Endothelial cell of umbilical vein (primary cell): ENCODE results near the gene HIPK1. TPM values are rescaled to one million over a fixed set of nuclear protein-coding genes. Genes with fewer than 3 reads are reported as not detected.

ENCODE experiments used
- BruUV-seq: library from RNA; stranded (reverse); fragments of 400-500 nt; replicated peaks from 2 replicates; lab custom pipeline; 2021; lab: Mats Ljungman, UMichigan
- CTCF ChIA-PET: fragments of 300-600, 350-600 bp; sonication (Branson Sonifier 250); formaldehyde crosslinking; loops from one replicate; lab custom pipeline; 2021; ENCODE audit warnings: antibody characterized with exemption, inconsistent platforms; lab: Charles Lee
- POLR2A ChIA-PET: fragments of 300-600, 350-600 bp; sonication (Branson Sonifier 250); formaldehyde crosslinking; loops from one replicate; lab custom pipeline; 2021; ENCODE audit warnings: antibody characterized with exemption, inconsistent platforms; lab: Charles Lee
- DNase-seq: peaks from one replicate; pipeline ENCODE4 v3.0.0-alpha.2; 2011; ENCODE audit warnings: low read depth, low spot score
- FAIRE-seq: peaks from 2 replicates; lab custom pipeline; 2011; peaks lifted over from hg19 to GRCh38; lab: Jason Lieb, UNC
- H2AFZ ChIP-seq: 2 replicates; pipeline ENCODE4 v1.6.0; 2012; ENCODE audit warnings: low read depth, low read length, control low read depth, inconsistent platforms
- H3K27ac ChIP-seq: 2 replicates; pipeline ENCODE4 v1.5.1; 2011; ENCODE audit warnings: low read depth, mild to moderate bottlenecking, control low read depth, low read length, moderate library complexity; ENCODE audit not compliant: insufficient read depth
- H3K27me3 ChIP-seq, 2 experiments: 2 replicates each; pipeline versions ENCODE4 v1.6.0 to v1.6.1; 2011; ENCODE audit warnings: low read length in 2 of 2, mixed read lengths in 1 of 2; ENCODE audit not compliant: control insufficient read depth in 2 of 2, insufficient read depth in 2 of 2
- H3K36me3 ChIP-seq, 2 experiments: 2 replicates in 1 of 2; 3 replicates in 1 of 2; pipeline ENCODE4 v1.5.1; 2011; ENCODE audit warnings: low read length in 2 of 2, mild to moderate bottlenecking in 1 of 2, moderate library complexity in 1 of 2; ENCODE audit not compliant: control insufficient read depth in 2 of 2, insufficient read depth in 2 of 2; ENCODE audit errors: extremely low read depth in 1 of 2
- H3K4me1 ChIP-seq: 3 replicates; pipeline ENCODE4 v1.5.1; 2011; ENCODE audit warnings: mild to moderate bottlenecking, low read length; ENCODE audit not compliant: control insufficient read depth, insufficient read depth; ENCODE audit errors: extremely low read depth
- H3K4me2 ChIP-seq: 2 replicates; pipeline ENCODE4 v1.6.1; 2011; ENCODE audit warnings: low read length, control low read depth, mixed read lengths; ENCODE audit not compliant: insufficient read depth
- H3K4me3 ChIP-seq, 3 experiments: fragments of 200-600 bp in 1 of 3; sonication (generic), shearing (Covaris generic) in 1 of 3; replicated peaks in 1 of 3; 2 replicates each; pipeline ENCODE4 v1.5.1; 2011 to 2016; ENCODE audit warnings: control low read depth in 3 of 3, low read length in 3 of 3, mild to moderate bottlenecking in 2 of 3, inconsistent platforms in 1 of 3, low read depth in 1 of 3, moderate library complexity in 1 of 3; ENCODE audit not compliant: insufficient read depth in 1 of 3
- H3K79me2 ChIP-seq: 2 replicates; pipeline ENCODE4 v1.6.0; 2012; ENCODE audit warnings: low read length, inconsistent platforms; ENCODE audit not compliant: control insufficient read depth, insufficient read depth
- H3K9ac ChIP-seq: replicated peaks from 2 replicates; pipeline ENCODE3; 2011; ENCODE audit warnings: low read length, control low read depth; ENCODE audit not compliant: insufficient read depth; ENCODE audit errors: extremely low read depth
- H3K9me1 ChIP-seq: replicated peaks from 3 replicates; pipeline ENCODE4 v1.6.0; 2011; ENCODE audit warnings: mild to moderate bottlenecking, low read length; ENCODE audit not compliant: control insufficient read depth, insufficient read depth; ENCODE audit errors: extremely low read depth
- H3K9me3 ChIP-seq: replicated peaks from 2 replicates; pipeline ENCODE4 v1.5.1; 2012; ENCODE audit warnings: low read length, inconsistent platforms; ENCODE audit not compliant: control insufficient read depth, insufficient read depth
- H4K20me1 ChIP-seq: replicated peaks from 2 replicates; pipeline ENCODE3; 2011; ENCODE audit warnings: mild to moderate bottlenecking, low read length; ENCODE audit not compliant: control insufficient read depth, insufficient read depth; ENCODE audit errors: extremely low read depth
- EZH2 ChIP-seq: IDR thresholded peaks from 2 replicates; pipeline ENCODE4 v1.6.1; 2012; ENCODE audit warnings: borderline replicate concordance, low read depth, mild to moderate bottlenecking, moderate library complexity, low read length, inconsistent platforms; ENCODE audit not compliant: severe bottlenecking
- FOS ChIP-seq: IDR thresholded peaks from 2 replicates; pipeline ENCODE4 v1.6.1; 2011; ENCODE audit warnings: mild to moderate bottlenecking, low read length, moderate library complexity, borderline replicate concordance; ENCODE audit not compliant: insufficient read depth
- GATA2 ChIP-seq: IDR thresholded peaks from 2 replicates; pipeline ENCODE4 v1.7.0; 2011; ENCODE audit warnings: low read depth, mild to moderate bottlenecking, moderate library complexity, mixed read lengths, low read length; ENCODE audit not compliant: insufficient read length, insufficient read depth
- JUN ChIP-seq: IDR thresholded peaks from 2 replicates; pipeline ENCODE4 v1.6.1; 2011; ENCODE audit warnings: borderline replicate concordance, low read depth; ENCODE audit not compliant: insufficient read length, insufficient read depth
- MYC ChIP-seq: IDR thresholded peaks from one replicate; pipeline ENCODE4 v1.6.1; 2011; ENCODE audit warnings: mild to moderate bottlenecking, low read depth, low read length
- POLR2A ChIP-seq: IDR thresholded peaks from 2 replicates; pipeline ENCODE4 v1.6.1; 2012; ENCODE audit warnings: low read depth, mild to moderate bottlenecking, control low read depth, low read length
- POLR2AphosphoS5 ChIP-seq: IDR thresholded peaks from 2 replicates; pipeline ENCODE4 v1.6.1; 2012; ENCODE audit warnings: low read depth, mild to moderate bottlenecking, control low read depth, low read length, moderate library complexity; ENCODE audit not compliant: insufficient read depth
- dilution Hi-C: fragments of 300-500 bp; cut with MboI; formaldehyde crosslinking; loops from one replicate; pipeline ENCODE4 v1.15.0; 2019; ENCODE audit warnings: low sequenced_read_pairs; ENCODE audit not compliant: extremely low pct_ligation_motif_present
- intact Hi-C: fragments of 100-400 bp; cut with micrococcal nuclease; formaldehyde crosslinking; loops from one replicate; pipeline ENCODE4 v1.10.0; 2022
- polyA plus RNA-seq, 4 experiments: library from polyadenylated mRNA; depleted of rRNA in 3 of 4; stranded (reverse) in 3 of 4; unstranded in 1 of 4; fragments of >200 nt; gene quantifications; 2 replicates each; pipeline versions ENCODE4 v1.2.1 to v1.2.3, GENCODE V29; 2011 to 2012; ENCODE audit warnings: missing spikeins in 1 of 4
- total RNA-seq: library from RNA; stranded (reverse); gene quantifications from 2 replicates; pipeline ENCODE4 v1.2.3, GENCODE V29; 2021
- TF ChIP-seq, protein P1 (sequence below): IDR thresholded peaks from 2 replicates; pipeline ENCODE4 v1.6.1; 2011; ENCODE audit not compliant: insufficient read depth, insufficient read length
- TF ChIP-seq, protein P2 (sequence below), 2 donors: IDR thresholded peaks; 1 replicate in 1 of 2; 2 replicates in 1 of 2; pipeline ENCODE4 v1.5.1; 2011; ENCODE audit warnings: low read length in 2 of 2, mild to moderate bottlenecking in 2 of 2, moderate library complexity in 2 of 2, control low read depth in 1 of 2, inconsistent platforms in 1 of 2, low read depth in 1 of 2; ENCODE audit not compliant: insufficient read depth in 1 of 2; ENCODE audit errors: extremely low read depth in 1 of 2

Gene HIPK1
- total and polyA plus RNA-seq, 2 donors (not counting 3 experiments of a cell fraction or from before 2014, with no cell fraction given): 39.3 to 56.1 TPM

DNA sequence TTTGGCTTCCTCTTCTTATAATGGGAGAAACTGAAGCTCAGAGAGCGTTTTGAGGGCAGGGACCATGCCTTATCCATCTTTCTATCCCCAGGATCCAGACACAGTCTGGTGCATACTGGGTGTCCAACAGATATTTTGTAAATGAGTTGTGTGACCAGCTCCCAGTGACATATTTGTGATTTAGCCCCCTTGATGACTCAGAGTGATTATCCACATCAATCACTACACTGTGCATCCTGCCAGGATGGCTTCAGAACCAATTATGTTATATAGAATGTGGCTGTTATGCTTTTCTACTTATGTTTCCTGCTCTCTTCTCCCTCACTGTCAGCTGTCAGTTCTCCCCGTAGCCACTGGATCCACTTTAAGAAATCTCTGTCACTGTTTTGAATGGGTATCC is 61.4 kb downstream of the HIPK1 start:
- no peaks in the 10 kb centered on the region for H3K9me3 ChIP-seq
- H3K9ac ChIP-seq: no peak overlapping the region
- TF ChIP-seq, protein P1, sequence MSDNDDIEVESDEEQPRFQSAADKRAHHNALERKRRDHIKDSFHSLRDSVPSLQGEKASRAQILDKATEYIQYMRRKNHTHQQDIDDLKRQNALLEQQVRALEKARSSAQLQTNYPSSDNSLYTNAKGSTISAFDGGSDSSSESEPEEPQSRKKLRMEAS: no peak
- no peak for TF ChIP-seq MYC
- no peak for TF ChIP-seq EZH2
- TF ChIP-seq POLR2A: no peak
- TF ChIP-seq GATA2: no peak
- TF ChIP-seq JUN: no peak
- TF ChIP-seq POLR2AphosphoS5: no peak
- TF ChIP-seq FOS: no peak
- TF ChIP-seq, protein P2, sequence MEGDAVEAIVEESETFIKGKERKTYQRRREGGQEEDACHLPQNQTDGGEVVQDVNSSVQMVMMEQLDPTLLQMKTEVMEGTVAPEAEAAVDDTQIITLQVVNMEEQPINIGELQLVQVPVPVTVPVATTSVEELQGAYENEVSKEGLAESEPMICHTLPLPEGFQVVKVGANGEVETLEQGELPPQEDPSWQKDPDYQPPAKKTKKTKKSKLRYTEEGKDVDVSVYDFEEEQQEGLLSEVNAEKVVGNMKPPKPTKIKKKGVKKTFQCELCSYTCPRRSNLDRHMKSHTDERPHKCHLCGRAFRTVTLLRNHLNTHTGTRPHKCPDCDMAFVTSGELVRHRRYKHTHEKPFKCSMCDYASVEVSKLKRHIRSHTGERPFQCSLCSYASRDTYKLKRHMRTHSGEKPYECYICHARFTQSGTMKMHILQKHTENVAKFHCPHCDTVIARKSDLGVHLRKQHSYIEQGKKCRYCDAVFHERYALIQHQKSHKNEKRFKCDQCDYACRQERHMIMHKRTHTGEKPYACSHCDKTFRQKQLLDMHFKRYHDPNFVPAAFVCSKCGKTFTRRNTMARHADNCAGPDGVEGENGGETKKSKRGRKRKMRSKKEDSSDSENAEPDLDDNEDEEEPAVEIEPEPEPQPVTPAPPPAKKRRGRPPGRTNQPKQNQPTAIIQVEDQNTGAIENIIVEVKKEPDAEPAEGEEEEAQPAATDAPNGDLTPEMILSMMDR (IDR thresholded peaks at IDR 0.05; ENCODE audit: extremely low read depth in 1 of 2, insufficient read depth in 1 of 2, low read depth in 1 of 2, low read length in 2 of 2): no peak
- no peak overlapping the region for H3K4me2 ChIP-seq
- ChIA-PET CTCF (interaction anchor here (1.0 kb wide), 1 partner anchor 11 kb away, joined by 4 read pairs; the partner anchor contains the start of gene OLFML3), POLR2A (interaction anchor here (0.8 kb wide), 1 partner anchor 14 kb away, joined by 3 read pairs; no protein-coding TSS in a partner anchor)
- intact Hi-C loops (no loop called here), dilution Hi-C loops (no loop called here)
- no peak overlapping the region for H3K4me3 ChIP-seq
- no peaks in the 10 kb centered on the region for H3K36me3 ChIP-seq
- H3K79me2 ChIP-seq: no peaks in the 10 kb centered on the region
- BruUV-seq: no TSS peak
- no peaks in the 10 kb centered on the region for H3K9me1 ChIP-seq
- DNase-seq (no peak), FAIRE-seq (no peak)
- H3K4me1 ChIP-seq: no peaks in the 10 kb centered on the region
- no peak overlapping the region for H2AFZ ChIP-seq
- no peaks in the 10 kb centered on the region for H4K20me1 ChIP-seq
- peaks cover 0 to 2% of the 10 kb centered on the region in 2 experiments for H3K27me3 ChIP-seq
- no peak overlapping the region for H3K27ac ChIP-seq
